HepG2 (cell line): ENCODE measurements around the gene C9orf50. TPM values are rescaled to one million over a fixed set of nuclear protein-coding genes. Genes with fewer than 3 reads are reported as not detected.

Source experiments
- AHDC1 ChIP-seq: sonication (generic); formaldehyde crosslinking; IDR thresholded peaks from 2 replicates; pipeline ENCODE4 v1.5.1; 2020; ENCODE audit warnings: mild to moderate bottlenecking, missing genetic modification reagents, borderline replicate concordance
- PAF1 ChIP-seq: IDR thresholded peaks from 2 replicates; pipeline ENCODE4 v1.6.1; 2016; ENCODE audit warnings: missing genetic modification reagents, missing compliant biosample characterization
- PRPF4 ChIP-seq: fragments of 200-400 bp; formaldehyde crosslinking; IDR thresholded peaks from 2 replicates; pipeline ENCODE4 v1.6.1; 2016; ENCODE audit warnings: low read length, low read depth; ENCODE audit not compliant: poor library complexity, severe bottlenecking
- RARG ChIP-seq: sonication (generic); formaldehyde crosslinking; IDR thresholded peaks from 2 replicates; pipeline ENCODE4 v1.4.0; 2020; ENCODE audit warnings: low read depth, mild to moderate bottlenecking, missing genetic modification reagents
- SRSF1 ChIP-seq: fragments of 200-400 bp; formaldehyde crosslinking; optimal IDR thresholded peaks from 2 replicates; pipeline ENCODE3; 2017; ENCODE audit warnings: mild to moderate bottlenecking, low read depth, low read length, moderate library complexity
- ZFP91 ChIP-seq: sonication (generic); formaldehyde crosslinking; IDR thresholded peaks from 2 replicates; pipeline ENCODE4 v1.9.0; 2022; ENCODE audit warnings: missing genetic modification reagents, mild to moderate bottlenecking, borderline replicate concordance
- ZNF275 ChIP-seq: sonication (generic); formaldehyde crosslinking; IDR thresholded peaks from 2 replicates; pipeline ENCODE4 v1.8.0; 2022; ENCODE audit warnings: missing genetic modification reagents, mild to moderate bottlenecking, inconsistent platforms, borderline replicate concordance
- ZNF616 ChIP-seq: sonication (generic); formaldehyde crosslinking; IDR thresholded peaks from 2 replicates; pipeline ENCODE4 v1.5.0; 2020; ENCODE audit warnings: low read depth, mild to moderate bottlenecking, missing genetic modification reagents
- ZNF646 ChIP-seq: sonication (generic); formaldehyde crosslinking; IDR thresholded peaks from 2 replicates; pipeline ENCODE4 v1.9.0; 2021; ENCODE audit warnings: mild to moderate bottlenecking, missing genetic modification reagents
- polyA plus RNA-seq, 8 experiments: library from polyadenylated mRNA; depleted of rRNA in 3 of 8; stranded (reverse) in 7 of 8; unstranded in 1 of 8; fragments of >200 nt; fragmentation: Illumina TruSeq in 4 of 8; extraction: Trizol in 4 of 8; gene quantifications; 2 replicates each; pipeline versions ENCODE4 v1.2.1 to v1.2.3, GENCODE V29; 2011 to 2016; ENCODE audit warnings: low read depth in 4 of 8, missing spikeins in 1 of 8, mixed read lengths in 1 of 8; ENCODE audit not compliant: insufficient read depth in 1 of 8
- total RNA-seq, 5 experiments: library from RNA; depleted of rRNA; stranded (reverse); fragments of >200 nt; fragmentation: Illumina TruSeq; extraction: Trizol; gene quantifications; 2 replicates each; pipeline ENCODE4 v1.2.3, GENCODE V29; 2016; ENCODE audit warnings: low read depth in 1 of 5

C9orf50 gene
- total and polyA plus RNA-seq, 2 of the 13 experiments (the other 11 are each of a cell fraction or from before 2014, with no cell fraction given), result not detected

GRCh38 chr9:129596541-129597331, 24.2 kb downstream of the C9orf50 start (continued):
- peak; percentile 28 for TF ChIP-seq SRSF1
- TF ChIP-seq ZNF646, result 0 out of 2 replicates have a peak, but pooled peaks have one; percentile 29
- TF ChIP-seq PAF1, result 0 out of 2 replicates have a peak, but pooled peaks have one; percentile 11
- TF ChIP-seq AHDC1 (CRISPR knock-in tag), result peak; percentile 68; the same call in 1 of the 2 replicates
- TF ChIP-seq RARG (CRISPR knock-in tag), result 0 out of 2 replicates have a peak, but pooled peaks have one; percentile 56
- 0 out of 2 replicates have a peak, but pooled peaks have one; percentile 12 for TF ChIP-seq ZNF616 (CRISPR knock-in tag)
- TF ChIP-seq ZFP91 (CRISPR knock-in tag), result peak; percentile 29; the same call in 1 of the 2 replicates
- peak; percentile 32 for TF ChIP-seq PRPF4
- no peak for TF ChIP-seq ZNF275
